GM12878 (cell line): ENCODE results near the gene RAD51B.

Source experiments
- CTCF ChIP-seq, 3 experiments: IDR thresholded peaks in 2 of 3; conservative IDR thresholded peaks in 1 of 3; 2 replicates each; pipeline ENCODE4 v1.5.1; 2011; ENCODE audit warnings: low read depth in 3 of 3, low read length in 3 of 3, mild to moderate bottlenecking in 3 of 3, control low read depth in 2 of 3, moderate library complexity in 2 of 3, inconsistent platforms in 1 of 3, mixed read lengths in 1 of 3; ENCODE audit not compliant: control insufficient read depth in 2 of 3, insufficient read depth in 1 of 3; ENCODE audit errors: extremely low read depth in 1 of 3
- JUND ChIP-seq: IDR thresholded peaks from 2 replicates; pipeline ENCODE4 v1.6.1; 2012; ENCODE audit warnings: low read depth, mild to moderate bottlenecking, low read length, improper control_type of control experiment, moderate library complexity
- RCOR1 ChIP-seq: conservative IDR thresholded peaks from 2 replicates; pipeline ENCODE4 v1.6.1; 2012; ENCODE audit warnings: low read depth, low read length, improper control_type of control experiment
- SMC3 ChIP-seq: IDR thresholded peaks from 2 replicates; pipeline ENCODE4 v1.6.1; 2011; ENCODE audit warnings: low read length, improper control_type of control experiment, borderline replicate concordance

- TF ChIP-seq RCOR1 (no peak), JUND (no peak), CTCF (IDR thresholded peaks at IDR 0.05 in 2 of 3, conservative IDR thresholded peaks at IDR 0.05 in 1 of 3; ENCODE audit: control insufficient read depth in 2 of 3, extremely low read depth in 1 of 3, insufficient read depth in 1 of 3, low read depth in 3 of 3, low read length in 3 of 3) (no peak), SMC3 (no peak)
Observed at GRCh38 chr14:68325267-68325807, 505.8 kb downstream of the RAD51B start.
